Activated gamma-delta T cell treated with Interleukin-2 at 50 U/mL for 16 hours (primary cell): ENCODE measurements around the gene METTL26.

ENCODE experiments used
- DNase-seq: peaks from one replicate; pipeline ENCODE4 v3.0.0-alpha.2; 2020

METTL26 gene

DNA sequence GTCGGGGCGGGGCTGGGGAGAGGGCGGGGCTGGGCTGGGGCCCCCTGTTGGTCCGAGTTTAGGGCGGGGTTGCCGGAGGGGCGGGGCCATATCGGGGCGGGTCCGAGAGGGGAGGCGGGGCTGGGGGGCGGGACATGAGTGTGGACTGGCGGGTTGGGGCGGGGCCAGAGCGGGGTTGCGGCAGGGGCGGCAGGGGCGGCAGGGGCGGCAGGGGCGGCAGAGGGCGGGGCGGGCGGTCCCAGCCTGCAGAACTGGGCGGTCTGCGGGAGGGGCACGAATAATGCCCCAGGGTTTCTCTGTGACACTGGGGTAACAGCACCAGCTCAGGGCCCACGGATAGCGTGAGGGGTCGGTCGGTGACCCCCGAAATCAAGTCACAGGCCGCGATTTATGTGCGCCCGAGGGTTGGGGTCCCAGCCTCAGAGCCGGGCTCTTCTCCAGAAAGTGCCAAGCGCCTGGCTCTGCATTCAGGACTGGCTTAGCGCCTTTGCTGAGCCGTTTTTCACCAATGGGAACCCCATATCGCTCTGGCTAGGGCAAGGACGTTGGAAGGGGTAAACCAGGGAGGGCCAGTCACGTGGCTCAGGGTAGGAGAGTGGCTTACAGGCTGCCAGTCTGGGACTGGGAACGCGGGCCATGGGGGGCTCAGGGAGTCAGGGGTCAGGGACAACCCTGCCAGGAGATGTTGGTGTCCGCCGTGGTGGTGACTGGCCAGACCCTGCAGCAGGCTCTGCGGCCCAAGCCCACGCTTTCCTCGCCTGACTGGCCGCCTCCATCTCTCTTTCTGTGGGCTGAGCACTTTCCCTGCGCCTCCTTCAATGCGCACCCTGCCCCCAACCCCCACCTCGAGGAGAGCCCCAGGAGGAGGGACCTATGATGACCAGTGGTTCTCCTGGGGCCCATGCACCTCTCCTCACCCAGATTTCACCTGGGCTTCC is 1.2 kb upstream of the METTL26 start:
- DNase-seq, result peak; percentile 82

GRCh38 chr16:635573-636205 is 416 bp downstream of the METTL26 start:
- DNase-seq, result no peak

GRCh38 chr16:634996-635395 is 1.1 kb downstream of the METTL26 start:
- DNase-seq, result no peak

- no peak for DNase-seq
Observed at GRCh38 chr16:634051-634670, 1.9 kb downstream of the METTL26 start.

DNA sequence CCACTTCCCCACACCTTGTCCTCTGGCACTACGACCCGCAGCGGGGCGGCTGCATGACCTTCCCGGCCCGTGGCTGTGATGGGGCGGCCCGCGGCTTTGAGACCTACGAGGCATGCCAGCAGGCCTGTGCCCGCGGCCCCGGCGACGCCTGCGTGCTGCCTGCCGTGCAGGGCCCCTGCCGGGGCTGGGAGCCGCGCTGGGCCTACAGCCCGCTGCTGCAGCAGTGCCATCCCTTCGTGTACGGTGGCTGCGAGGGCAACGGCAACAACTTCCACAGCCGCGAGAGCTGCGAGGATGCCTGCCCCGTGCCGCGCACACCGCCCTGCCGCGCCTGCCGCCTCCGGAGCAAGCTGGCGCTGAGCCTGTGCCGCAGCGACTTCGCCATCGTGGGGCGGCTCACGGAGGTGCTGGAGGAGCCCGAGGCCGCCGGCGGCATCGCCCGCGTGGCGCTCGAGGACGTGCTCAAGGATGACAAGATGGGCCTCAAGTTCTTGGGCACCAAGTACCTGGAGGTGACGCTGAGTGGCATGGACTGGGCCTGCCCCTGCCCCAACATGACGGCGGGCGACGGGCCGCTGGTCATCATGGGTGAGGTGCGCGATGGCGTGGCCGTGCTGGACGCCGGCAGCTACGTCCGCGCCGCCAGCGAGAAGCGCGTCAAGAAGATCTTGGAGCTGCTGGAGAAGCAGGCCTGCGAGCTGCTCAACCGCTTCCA is 2.6 kb downstream of the METTL26 start:
- no peak for DNase-seq

GRCh38 chr16:632486-633335 is 3.4 kb downstream of the METTL26 start:
- DNase-seq, result no peak

GRCh38 chr16:631808-632358 is 4.2 kb downstream of the METTL26 start:
- DNase-seq, result no peak

DNA sequence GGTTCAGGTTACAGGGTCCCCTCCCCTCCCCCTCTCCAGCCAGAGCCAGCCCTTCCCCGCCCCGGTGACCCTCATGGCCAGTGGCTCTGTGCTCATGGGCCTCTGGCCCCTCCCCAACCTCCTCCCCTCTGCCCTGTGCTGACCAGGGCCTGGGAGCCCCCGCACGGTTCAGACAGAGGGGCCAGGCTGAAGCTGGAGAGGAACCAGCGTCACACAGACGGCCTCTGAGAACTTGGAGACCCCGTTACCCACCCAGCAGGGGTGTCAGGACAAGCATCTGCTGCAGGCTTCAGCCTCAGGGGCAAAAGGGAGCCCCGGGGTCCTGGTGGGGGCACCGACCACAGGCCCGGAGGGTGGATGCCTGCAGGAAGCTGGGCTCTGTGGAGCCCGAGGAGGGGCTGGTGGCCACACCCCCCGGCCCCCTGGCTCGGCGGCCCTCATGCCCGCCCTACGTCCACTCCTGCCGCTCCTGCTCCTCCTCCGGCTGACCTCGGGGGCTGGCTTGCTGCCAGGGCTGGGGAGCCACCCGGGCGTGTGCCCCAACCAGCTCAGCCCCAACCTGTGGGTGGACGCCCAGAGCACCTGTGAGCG is 5.2 kb downstream of the METTL26 start, which contains the start of gene WFIKKN1:
Gene WFIKKN1 (plus strand): TSS at position 171 of the 591 bp plus-strand sequence. CDS start 269 bp downstream, at position 440.
- no peak for DNase-seq

GRCh38 chr16:630249-630814 is 5.8 kb downstream of the METTL26 start:
- no peak for DNase-seq

GRCh38 chr16:629833-630248 is 6.3 kb downstream of the METTL26 start:
- DNase-seq, result no peak

GRCh38 chr16:629185-629832 is 6.8 kb downstream of the METTL26 start:
- DNase-seq, result no peak

DNA sequence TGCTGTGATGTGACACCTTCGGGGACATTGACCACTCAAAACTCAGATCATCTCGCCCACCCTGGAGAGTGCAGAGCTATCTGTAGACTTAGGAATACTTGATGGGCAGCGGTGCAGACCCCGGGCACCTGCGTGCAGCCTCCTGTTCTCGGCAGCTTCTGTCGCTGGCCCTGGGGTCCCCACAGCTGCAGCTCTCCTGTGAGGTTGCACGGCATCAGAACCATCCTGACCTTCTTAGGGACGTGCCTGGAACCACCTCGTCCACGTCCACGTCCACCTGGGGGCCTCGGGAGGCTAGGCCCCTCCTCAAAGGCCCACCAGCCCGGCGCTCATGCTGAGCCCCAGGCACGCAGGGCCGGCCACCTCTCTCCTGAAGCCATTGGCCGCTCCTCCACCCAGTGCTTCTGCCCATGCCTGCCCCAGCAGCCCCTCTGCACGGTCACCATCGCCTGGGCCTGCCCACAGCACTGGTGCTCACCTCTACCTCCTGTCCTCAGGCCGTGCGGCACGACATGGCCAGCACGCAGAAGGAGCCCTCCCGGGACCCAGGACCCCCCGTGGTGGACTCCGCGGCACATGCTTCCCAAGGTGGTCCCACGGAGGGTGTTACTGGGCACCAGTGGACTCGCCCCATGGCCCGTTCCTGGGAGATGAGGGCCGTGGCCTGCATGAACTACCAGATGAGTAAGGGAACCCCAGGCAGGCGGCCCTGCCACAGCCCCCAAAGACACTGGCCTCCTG is 7.6 kb downstream of the METTL26 start:
- DNase-seq, result no peak

DNA sequence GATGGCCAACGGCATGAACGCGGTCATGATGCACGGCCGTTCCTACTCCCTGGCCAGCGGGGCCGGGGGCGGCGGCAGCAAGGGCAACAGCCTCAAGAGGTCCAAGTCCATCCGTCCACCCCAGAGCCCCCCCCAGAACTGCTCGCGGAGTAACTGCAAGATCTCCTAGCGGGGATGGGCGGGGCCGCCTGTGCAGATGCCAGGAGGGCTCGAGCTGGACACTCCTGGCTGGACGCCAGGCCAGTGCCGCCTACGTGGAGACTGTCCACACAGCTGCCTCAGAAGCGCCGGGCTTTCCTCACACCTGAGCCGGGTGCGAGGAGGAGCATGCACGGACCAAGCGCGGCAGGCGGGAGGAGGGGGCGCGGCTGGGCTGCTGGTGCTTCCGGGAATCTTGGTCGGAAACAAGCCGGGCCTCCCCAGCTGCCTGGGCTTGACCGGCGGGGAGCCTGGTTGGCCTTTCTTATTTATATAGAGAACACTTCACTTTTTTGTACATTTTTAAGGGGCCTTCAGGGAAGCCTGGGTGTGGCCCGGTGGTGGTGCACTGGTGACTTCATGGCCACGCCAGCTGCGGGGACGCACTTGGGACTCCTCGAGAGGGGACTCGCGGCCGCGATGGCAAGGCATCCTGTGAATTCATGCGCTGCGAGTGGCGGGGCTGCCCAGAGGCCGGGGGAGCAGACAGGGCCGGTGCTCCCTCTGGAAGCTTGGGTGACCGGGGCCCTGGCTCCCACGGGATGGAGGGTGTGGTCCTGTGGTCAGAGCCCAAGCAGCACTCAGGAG is 8.5 kb downstream of the METTL26 start:
- DNase-seq, result no peak

GRCh38 chr16:626787-627453 is 9.2 kb downstream of the METTL26 start:
- DNase-seq, result no peak

DNA sequence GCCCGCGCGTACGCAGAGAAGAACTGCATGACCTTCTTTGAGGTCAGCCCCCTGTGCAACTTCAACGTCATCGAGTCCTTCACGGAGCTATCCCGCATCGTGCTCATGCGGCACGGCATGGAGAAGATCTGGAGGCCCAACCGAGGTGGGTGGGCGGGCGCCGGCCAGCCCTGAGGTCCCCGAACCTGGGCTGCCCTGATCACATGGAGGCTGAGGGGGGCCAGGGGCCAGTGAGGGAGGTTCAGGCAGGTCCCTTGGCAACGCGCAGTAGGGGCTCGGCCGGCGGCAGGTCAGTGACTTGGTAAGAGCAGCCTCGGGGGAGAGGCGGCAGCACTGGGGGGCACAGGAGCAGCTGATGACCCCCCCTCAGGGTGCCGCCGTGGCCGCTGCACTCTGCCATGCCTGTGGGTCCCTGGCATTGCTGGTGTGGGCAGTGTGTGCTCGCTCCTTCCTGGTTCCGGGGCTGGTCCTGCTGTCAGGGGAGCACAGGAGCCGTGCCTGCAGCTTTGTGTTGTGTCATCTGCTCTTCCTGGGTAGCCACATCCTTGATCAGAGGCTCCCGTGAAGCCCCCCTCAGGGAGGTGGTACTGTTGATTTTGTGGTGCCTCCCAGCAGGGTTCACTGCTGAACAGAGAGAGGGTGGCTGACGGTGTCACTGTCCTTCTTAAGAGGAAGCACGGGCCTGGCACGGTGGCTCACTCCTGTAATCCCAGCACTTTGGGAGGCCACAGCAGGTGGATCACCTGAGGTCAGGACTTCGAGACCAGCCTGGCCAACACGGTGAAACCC is 9.9 kb downstream of the METTL26 start:
- no peak for DNase-seq

- DNase-seq, result no peak
Observed at GRCh38 chr16:625117-625976, 10.8 kb downstream of the METTL26 start.
